ENCODE measurements around the gene SEZ6L2.

The SEZ6L2 gene

DNA sequence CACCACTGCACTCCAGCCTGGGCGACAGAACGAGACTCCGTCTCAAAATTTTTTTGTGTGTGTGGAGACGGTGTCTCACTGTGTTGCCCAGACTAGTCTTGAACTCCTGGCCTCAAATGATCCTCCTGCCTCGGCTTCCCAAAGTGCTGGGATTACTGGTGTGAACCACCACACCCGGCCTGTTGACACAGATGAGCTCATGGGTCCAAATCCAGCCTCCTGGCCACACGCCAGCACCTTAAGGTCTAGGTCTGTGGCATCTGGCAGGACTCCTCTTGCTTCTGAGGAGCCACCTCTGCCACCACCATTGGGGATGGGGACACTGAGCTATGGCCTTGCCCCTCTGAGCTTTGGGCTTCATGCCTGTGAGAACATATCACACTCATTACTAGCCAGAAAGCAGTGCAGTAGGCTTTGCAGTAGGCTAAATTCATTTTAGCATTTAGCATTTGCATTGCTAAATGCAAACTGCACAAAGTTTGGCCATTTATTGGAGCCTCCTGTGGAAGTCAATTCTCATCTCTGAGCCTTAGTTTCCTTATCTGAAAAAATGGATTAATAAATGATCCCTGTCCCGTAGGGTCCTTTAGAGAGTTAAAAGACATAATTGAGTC, 30.8 kb downstream of the SEZ6L2 start:
- no peak overlapping the region for H3K4me3 ChIP-seq (ENCODE audit: control insufficient read depth in 1 of 7, extremely low read depth in 1 of 7, insufficient read depth in 4 of 7, low read depth in 2 of 7, low read length in 6 of 7)
- 94% methylated on average over 7 of the region's 8 CpGs for WGBS (ENCODE audit: insufficient coverage)
- H3K4me1 ChIP-seq (ENCODE audit: control extremely low read depth in 1 of 4, control insufficient read depth in 4 of 4, insufficient read depth in 4 of 4, low read length in 3 of 4) = peaks cover 0 to 8% (median 2%) of the 10 kb centered on the region in 4 experiments
- no peak for DNase-seq
- no peak overlapping the region for H3K27ac ChIP-seq (ENCODE audit: insufficient read depth in 1 of 2, low read depth in 1 of 2, low read length in 2 of 2, poor library complexity in 1 of 2, severe bottlenecking in 2 of 2)
- ChIA-PET CTCF (no interaction called here), POLR2A (no interaction called here)
- peaks cover 0 to 7% (median 0%) of the 10 kb centered on the region in 5 experiments for H3K27me3 ChIP-seq (replicated peaks in 2 of 5; ENCODE audit: control insufficient read depth in 4 of 5, insufficient read depth in 5 of 5, low read length in 4 of 5)
- no peaks in the 10 kb centered on the region for H3K36me3 ChIP-seq (ENCODE audit: control insufficient read depth in 4 of 4, insufficient read depth in 4 of 4, low read length in 3 of 4)
- H3K9me3 ChIP-seq (ENCODE audit: control extremely low read depth in 1 of 5, control insufficient read depth in 4 of 5, insufficient read depth in 2 of 5, low read depth in 1 of 5, low read length in 4 of 5) = no peaks in the 10 kb centered on the region

DNA sequence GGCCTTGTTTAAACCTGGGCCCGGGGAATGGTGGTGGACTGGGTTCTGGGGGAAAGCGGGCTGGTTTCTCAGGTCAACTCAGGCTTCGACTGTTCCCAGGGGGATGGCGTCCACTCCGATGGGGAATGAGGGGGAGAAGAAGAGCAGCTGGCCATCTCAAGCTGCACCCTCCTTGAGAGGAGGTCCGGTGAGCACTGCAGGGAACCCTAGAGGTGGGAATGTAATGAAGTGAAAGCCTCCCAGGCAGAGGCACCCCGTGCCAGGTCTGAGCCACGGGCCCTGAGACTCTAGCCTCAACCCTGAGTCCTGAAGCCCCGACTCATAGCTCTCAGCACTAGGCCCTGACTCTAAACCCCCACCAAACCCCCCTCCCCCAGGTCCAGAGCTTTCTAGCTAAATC, 35.1 kb downstream of the SEZ6L2 start:
- 92% methylated on average over 8 of the region's 9 CpGs for WGBS (ENCODE audit: insufficient coverage)
- H3K27ac ChIP-seq (ENCODE audit: insufficient read depth in 1 of 2, low read depth in 1 of 2, low read length in 2 of 2, poor library complexity in 1 of 2, severe bottlenecking in 2 of 2) = no peak overlapping the region
- H3K9me3 ChIP-seq (ENCODE audit: control extremely low read depth in 1 of 5, control insufficient read depth in 4 of 5, insufficient read depth in 2 of 5, low read depth in 1 of 5, low read length in 4 of 5) = no peaks in the 10 kb centered on the region
- ChIA-PET POLR2A (no interaction called here), CTCF (interaction anchor here (0.8 kb wide), 2 partner anchors 36 to 47 kb away, joined by 3 read pairs; partner anchors contain the start of gene ASPHD1)
- peaks cover 0 to 21% (median 13%) of the 10 kb centered on the region in 4 experiments for H3K4me1 ChIP-seq (ENCODE audit: control extremely low read depth in 1 of 4, control insufficient read depth in 4 of 4, insufficient read depth in 4 of 4, low read length in 3 of 4)
- no peak for DNase-seq
- no peak overlapping the region for H3K4me3 ChIP-seq (ENCODE audit: control insufficient read depth in 1 of 7, extremely low read depth in 1 of 7, insufficient read depth in 4 of 7, low read depth in 2 of 7, low read length in 6 of 7)
- H3K27me3 ChIP-seq (replicated peaks in 2 of 5; ENCODE audit: control insufficient read depth in 4 of 5, insufficient read depth in 5 of 5, low read length in 4 of 5) = peaks cover 0 to 5% (median 0%) of the 10 kb centered on the region in 5 experiments
- H3K36me3 ChIP-seq (ENCODE audit: control insufficient read depth in 4 of 4, insufficient read depth in 4 of 4, low read length in 3 of 4) = peaks cover 7 to 22% (median 14%) of the 10 kb centered on the region in 4 experiments

DNA sequence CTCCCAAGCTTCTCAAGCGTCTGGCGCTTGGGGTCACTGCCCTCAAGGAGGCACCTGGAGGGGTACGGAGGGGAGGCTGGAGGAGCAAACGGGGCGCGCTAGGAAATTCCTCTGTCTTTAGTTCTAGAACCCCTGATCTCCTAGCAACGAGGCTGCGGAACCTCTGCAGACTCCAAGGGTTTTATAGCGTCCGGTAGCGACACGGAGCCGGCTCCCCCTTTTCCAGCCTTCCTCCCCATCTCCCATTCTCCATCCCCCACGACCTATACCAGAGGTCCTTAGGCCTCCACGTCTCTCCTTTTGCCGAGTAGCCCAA, 35.7 kb downstream of the SEZ6L2 start:
- CTCF ChIA-PET = interaction anchor here (0.8 to 1.1 kb wide), 2 partner anchors 16 to 112 kb away, joined by 4 to 5 read pairs; no protein-coding TSS in a partner anchor
- Histone ChIP-seq H3K27ac (ENCODE audit: insufficient read depth in 1 of 2, low read depth in 1 of 2, low read length in 2 of 2, poor library complexity in 1 of 2, severe bottlenecking in 2 of 2) (peak overlapping the region; percentile 100), H3K9me3 (ENCODE audit: control extremely low read depth in 1 of 5, control insufficient read depth in 4 of 5, insufficient read depth in 2 of 5, low read depth in 1 of 5, low read length in 4 of 5) (no peaks in the 10 kb centered on the region), H3K4me1 (ENCODE audit: control extremely low read depth in 1 of 4, control insufficient read depth in 4 of 4, insufficient read depth in 4 of 4, low read length in 3 of 4) (peaks cover 0 to 21% (median 13%) of the 10 kb centered on the region in 4 experiments), H3K27me3 (replicated peaks in 2 of 5; ENCODE audit: control insufficient read depth in 4 of 5, insufficient read depth in 5 of 5, low read length in 4 of 5) (peaks cover 0 to 5% (median 0%) of the 10 kb centered on the region in 5 experiments), H3K4me3 (ENCODE audit: control insufficient read depth in 1 of 7, extremely low read depth in 1 of 7, insufficient read depth in 4 of 7, low read depth in 2 of 7, low read length in 6 of 7) (peak overlapping the region in 4 of 7 experiments; percentile 19 to 93 (median 58)), H3K36me3 (ENCODE audit: control insufficient read depth in 4 of 4, insufficient read depth in 4 of 4, low read length in 3 of 4) (peaks cover 10 to 28% (median 18%) of the 10 kb centered on the region in 4 experiments)
- no peak for DNase-seq
- POLR2A ChIA-PET = no interaction called here
- WGBS (ENCODE audit: insufficient coverage) = 44% methylated on average over 13 of the region's 16 CpGs

DNA sequence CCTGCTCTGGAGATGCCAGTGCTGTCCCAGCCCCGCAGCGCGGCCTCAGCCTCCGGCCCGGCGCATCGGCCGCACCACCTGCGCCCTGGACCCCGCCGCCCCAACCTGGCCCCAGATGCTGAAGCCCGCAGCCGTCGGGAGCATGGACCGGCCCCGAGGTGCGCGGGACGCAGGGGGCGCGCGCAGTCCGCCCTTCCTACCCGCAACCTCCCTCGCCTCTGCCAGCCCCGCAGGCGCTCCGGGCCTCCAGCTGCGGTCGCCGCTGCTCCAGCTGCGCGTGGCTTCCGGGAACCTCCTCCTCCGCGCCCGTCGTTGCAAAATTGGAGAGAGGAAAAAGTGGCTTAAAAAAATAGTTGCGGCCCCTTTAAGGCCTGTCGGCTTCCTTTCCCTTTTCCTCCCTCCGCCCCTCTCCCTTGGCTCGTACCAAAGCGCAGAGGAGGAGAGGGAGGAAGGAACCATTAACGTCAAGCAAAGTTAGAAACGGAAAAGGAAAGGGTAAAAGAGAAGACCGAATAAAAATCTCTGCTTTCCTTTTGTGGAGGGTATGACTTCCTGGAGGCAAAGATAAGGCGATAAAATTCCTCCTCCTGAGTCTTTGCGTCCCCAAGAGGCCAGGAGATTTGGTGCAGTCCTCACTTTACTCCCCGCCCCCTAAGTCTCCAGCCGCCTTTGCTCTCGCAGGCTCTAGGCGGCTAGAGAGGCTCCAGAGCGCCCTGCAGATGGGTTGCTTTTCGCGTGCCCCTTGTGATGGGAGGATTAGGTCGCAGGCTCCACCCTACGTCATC, 36.3 kb downstream of the SEZ6L2 start, which contains the start of gene CDIPT:
TSS of gene CDIPT (minus strand) at position 343 of the 785 bp plus-strand sequence. CDS start 369 bp downstream, outside the sequence.
- Histone ChIP-seq H3K4me3 (ENCODE audit: control insufficient read depth in 1 of 7, extremely low read depth in 1 of 7, insufficient read depth in 4 of 7, low read depth in 2 of 7, low read length in 6 of 7) (peak within 1 kb of the TSS; percentile 80 to 96 (median 87)), H3K4me1 (ENCODE audit: control extremely low read depth in 1 of 4, control insufficient read depth in 4 of 4, insufficient read depth in 4 of 4, low read length in 3 of 4) (peaks cover 0 to 21% (median 13%) of the 10 kb centered on the region in 4 experiments), H3K36me3 (ENCODE audit: control insufficient read depth in 4 of 4, insufficient read depth in 4 of 4, low read length in 3 of 4) (peaks cover 10 to 32% (median 21%) of the 10 kb centered on the region in 4 experiments), H3K27me3 (replicated peaks in 2 of 5; ENCODE audit: control insufficient read depth in 4 of 5, insufficient read depth in 5 of 5, low read length in 4 of 5) (peaks cover 0 to 4% (median 0%) of the 10 kb centered on the region in 5 experiments), H3K27ac (ENCODE audit: insufficient read depth in 1 of 2, low read depth in 1 of 2, low read length in 2 of 2, poor library complexity in 1 of 2, severe bottlenecking in 2 of 2) (peak within 1 kb of the TSS; percentile 100), H3K9me3 (ENCODE audit: control extremely low read depth in 1 of 5, control insufficient read depth in 4 of 5, insufficient read depth in 2 of 5, low read depth in 1 of 5, low read length in 4 of 5) (no peaks in the 10 kb centered on the region)
- peak; percentile 98 to 99 (median 98) for DNase-seq
- ChIA-PET POLR2A (no interaction called here), CTCF (interaction anchor here (0.8 to 1.1 kb wide), 3 partner anchors 15 to 113 kb away, joined by 3 to 5 read pairs (median 4); no protein-coding TSS in a partner anchor)
- WGBS (ENCODE audit: insufficient coverage) = 0% methylated on average over 45 of the region's 57 CpGs

DNA sequence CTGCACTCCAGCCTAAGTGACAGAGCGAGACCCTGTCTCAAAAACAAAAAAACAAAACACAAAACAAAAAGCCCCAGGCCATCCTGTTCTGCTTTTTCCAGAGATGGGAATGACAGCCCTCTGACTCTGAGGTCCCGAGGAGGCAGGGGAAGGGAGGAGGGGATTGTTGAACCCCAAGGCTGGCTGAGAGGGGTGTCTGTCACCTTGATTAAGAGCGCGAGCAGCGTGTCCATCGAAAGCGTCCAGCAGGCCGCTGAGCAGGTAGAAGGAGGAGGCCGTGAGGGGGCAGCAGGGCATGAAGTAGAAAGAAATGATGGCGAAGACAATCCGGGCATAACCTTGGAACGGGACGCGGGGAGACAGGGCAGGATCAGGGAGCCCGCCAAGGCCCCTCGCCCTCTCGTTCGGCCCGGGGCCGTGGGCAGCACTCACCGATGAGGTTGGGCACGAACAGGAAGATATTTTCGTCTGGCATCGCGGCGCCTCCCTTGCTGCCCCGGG, 36.9 kb downstream of the SEZ6L2 start:
- peak in 2 of 3 donors; percentile 10 to 12 for DNase-seq
- H3K27ac ChIP-seq (ENCODE audit: insufficient read depth in 1 of 2, low read depth in 1 of 2, low read length in 2 of 2, poor library complexity in 1 of 2, severe bottlenecking in 2 of 2) = peak overlapping the region in 1 of 2 experiments; percentile 100
- H3K9me3 ChIP-seq (ENCODE audit: control extremely low read depth in 1 of 5, control insufficient read depth in 4 of 5, insufficient read depth in 2 of 5, low read depth in 1 of 5, low read length in 4 of 5) = no peaks in the 10 kb centered on the region
- H3K36me3 ChIP-seq (ENCODE audit: control insufficient read depth in 4 of 4, insufficient read depth in 4 of 4, low read length in 3 of 4) = peaks cover 10 to 32% (median 21%) of the 10 kb centered on the region in 4 experiments
- H3K4me3 ChIP-seq (ENCODE audit: control insufficient read depth in 1 of 7, extremely low read depth in 1 of 7, insufficient read depth in 4 of 7, low read depth in 2 of 7, low read length in 6 of 7) = peak overlapping the region; percentile 80 to 96 (median 87)
- ChIA-PET POLR2A (no interaction called here), CTCF (interaction anchor here (1.0 to 2.1 kb wide), 2 partner anchors 15 to 74 kb away, joined by 3 to 5 read pairs; no protein-coding TSS in a partner anchor)
- H3K27me3 ChIP-seq (replicated peaks in 2 of 5; ENCODE audit: control insufficient read depth in 4 of 5, insufficient read depth in 5 of 5, low read length in 4 of 5) = peaks cover 0 to 1% (median 0%) of the 10 kb centered on the region in 5 experiments
- H3K4me1 ChIP-seq (ENCODE audit: control extremely low read depth in 1 of 4, control insufficient read depth in 4 of 4, insufficient read depth in 4 of 4, low read length in 3 of 4) = peaks cover 0 to 17% (median 13%) of the 10 kb centered on the region in 4 experiments
- 0% methylated on average over 26 of the region's 27 CpGs for WGBS (ENCODE audit: insufficient coverage)

DNA sequence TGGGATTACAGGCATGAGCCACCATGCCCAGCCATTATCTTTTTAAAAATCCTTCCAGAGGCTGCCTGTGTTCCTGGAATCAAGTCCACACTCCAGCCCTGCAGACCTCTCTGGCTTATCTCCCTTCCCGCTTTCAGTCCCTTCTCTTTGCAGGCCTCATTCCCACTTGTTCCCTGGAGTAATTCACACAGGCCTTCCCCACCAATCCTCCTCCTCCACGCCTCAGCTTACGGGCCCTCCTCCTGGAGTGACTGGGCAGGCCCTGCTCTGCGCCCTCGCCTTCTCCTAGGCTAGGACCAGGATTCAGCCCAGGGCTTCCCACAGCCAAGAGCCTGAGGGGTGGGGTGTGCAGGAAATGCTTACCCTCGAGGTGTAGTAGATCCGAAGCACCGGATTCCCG, 39.1 kb downstream of the SEZ6L2 start:
- Histone ChIP-seq H3K27me3 (replicated peaks in 2 of 5; ENCODE audit: control insufficient read depth in 4 of 5, insufficient read depth in 5 of 5, low read length in 4 of 5) (no peaks in the 10 kb centered on the region), H3K36me3 (ENCODE audit: control insufficient read depth in 4 of 4, insufficient read depth in 4 of 4, low read length in 3 of 4) (peaks cover 10 to 32% (median 21%) of the 10 kb centered on the region in 4 experiments), H3K4me3 (ENCODE audit: control insufficient read depth in 1 of 7, extremely low read depth in 1 of 7, insufficient read depth in 4 of 7, low read depth in 2 of 7, low read length in 6 of 7) (no peak overlapping the region), H3K27ac (ENCODE audit: insufficient read depth in 1 of 2, low read depth in 1 of 2, low read length in 2 of 2, poor library complexity in 1 of 2, severe bottlenecking in 2 of 2) (no peak overlapping the region), H3K4me1 (ENCODE audit: control extremely low read depth in 1 of 4, control insufficient read depth in 4 of 4, insufficient read depth in 4 of 4, low read length in 3 of 4) (peaks cover 0 to 17% (median 13%) of the 10 kb centered on the region in 4 experiments), H3K9me3 (ENCODE audit: control extremely low read depth in 1 of 5, control insufficient read depth in 4 of 5, insufficient read depth in 2 of 5, low read depth in 1 of 5, low read length in 4 of 5) (no peaks in the 10 kb centered on the region)
- CTCF ChIA-PET = interaction anchor here (0.6 to 2.1 kb wide), 4 partner anchors 11 to 17 kb away, joined by 4 to 14 read pairs (median 4); no protein-coding TSS in a partner anchor
- POLR2A ChIA-PET = no interaction called here
- 91% methylated on average over 6 of the region's 9 CpGs for WGBS (ENCODE audit: insufficient coverage)
- no peak for DNase-seq
